Lung (tissue), 12 donors: ENCODE measurements around the gene MYOM1. TPM values are rescaled to one million over a fixed set of nuclear protein-coding genes. Genes with fewer than 3 reads are reported as not detected.

Experiments
- ATAC-seq: fragments of 200-7000 bp; cut with Tn5 transposase; one replicate; pipeline ENCODE4 v1.9.1; 2020; ENCODE audit warnings: moderate number of reproducible peaks; ENCODE audit not compliant: insufficient read depth, low FRiP score
- DNase-seq, 3 donors: peaks; one replicate each; pipeline ENCODE4 v3.0.0-alpha.2; 2013 to 2017
- H3K27ac ChIP-seq, 2 donors: one replicate each; pipeline ENCODE4 v1.5.1; 2013; ENCODE audit warnings: mild to moderate bottlenecking in 2 of 2, moderate library complexity in 2 of 2, control low read depth in 1 of 2, inconsistent platforms in 1 of 2, low read depth in 1 of 2, low read length in 1 of 2
- H3K27me3 ChIP-seq, 3 donors: one replicate each; pipeline ENCODE4 v1.5.1; 2013; ENCODE audit warnings: low read length in 2 of 3; ENCODE audit not compliant: control insufficient read depth in 3 of 3, insufficient read depth in 3 of 3
- H3K36me3 ChIP-seq, 4 donors: one replicate each; pipeline ENCODE4 v1.5.1; 2013; ENCODE audit warnings: low read length in 4 of 4, mild to moderate bottlenecking in 1 of 4, moderate library complexity in 1 of 4; ENCODE audit not compliant: control insufficient read depth in 4 of 4, insufficient read depth in 4 of 4
- H3K4me1 ChIP-seq, 5 donors: one replicate each; pipeline ENCODE4 v1.5.1; 2013; ENCODE audit warnings: low read length in 5 of 5, mild to moderate bottlenecking in 2 of 5, moderate library complexity in 1 of 5; ENCODE audit not compliant: control insufficient read depth in 5 of 5, insufficient read depth in 5 of 5
- H3K4me3 ChIP-seq: one replicate; pipeline ENCODE4 v1.5.1; 2013; ENCODE audit warnings: mild to moderate bottlenecking, control low read depth, moderate library complexity
- H3K9ac ChIP-seq, 2 donors: one replicate each; pipeline ENCODE4 v1.5.1; 2013; ENCODE audit warnings: low read length in 2 of 2, control low read depth in 1 of 2; ENCODE audit not compliant: insufficient read depth in 1 of 2
- H3K9me3 ChIP-seq, 4 donors: one replicate each; pipeline ENCODE4 v1.5.1; 2013; ENCODE audit warnings: low read length in 3 of 4, mild to moderate bottlenecking in 1 of 4, moderate library complexity in 1 of 4; ENCODE audit not compliant: control insufficient read depth in 4 of 4, insufficient read depth in 3 of 4
- WGBS, 2 donors: extraction: QIAGEN DNeasy Blood & Tissue Kit; methylation state at CpG; one replicate each; pipeline ENCODE4 v1.1.7; 2013; 5-methylcytosine and 5-hydroxymethylcytosine counted together
- polyA plus RNA-seq, 2 donors: library from polyadenylated mRNA; stranded (reverse); fragments of 200-250 nt; gene quantifications; one replicate each; pipeline ENCODE4 v1.2.1, GENCODE V29; 2013
- total RNA-seq, 2 donors: library from RNA; depleted of rRNA in 1 of 2; stranded (reverse); fragments of >200 nt in 1 of 2; gene quantifications; one replicate each; pipeline ENCODE4 v1.2.1, GENCODE V29; 2014 to 2021
- TF ChIP-seq, protein P1 (sequence below): IDR thresholded peaks from 2 replicates; pipeline ENCODE4 v1.5.1; 2012; ENCODE audit warnings: mild to moderate bottlenecking; ENCODE audit errors: control extremely low read depth, extremely low read depth
- donor health status: control.
- donor health status: control.
- donor health status: Bipolar disorder and iron deficiency.
- donor health status: healthy.
- donor health status: DM: yes; HTN: yes; CAD: no.

MYOM1 gene
- total and polyA plus RNA-seq, 4 donors, result 0.61 to 4.6 (median 1.3) TPM

DNA sequence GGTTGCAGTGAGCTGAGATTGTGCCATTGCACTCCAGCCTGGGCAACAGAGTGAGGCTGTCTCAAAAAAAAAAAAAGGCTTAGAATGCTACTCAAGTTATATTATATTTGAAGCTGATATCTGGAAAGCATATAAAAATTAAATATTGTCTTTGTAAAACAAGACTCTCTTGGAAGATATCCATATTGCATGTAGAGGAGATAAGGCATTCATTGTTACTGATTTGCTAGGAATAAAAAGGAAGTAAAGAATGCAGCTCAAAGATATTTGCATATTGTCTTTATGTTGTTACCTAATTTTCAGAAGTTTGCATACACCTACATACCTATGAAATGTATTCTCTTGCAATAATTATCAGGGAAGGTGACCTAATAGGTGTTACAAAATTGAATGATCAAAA, 79.4 kb downstream of the MYOM1 start:
- H3K27ac ChIP-seq, result peak overlapping the region in 1 of 2 donors; percentile 85
- ATAC-seq, result no peak

DNA sequence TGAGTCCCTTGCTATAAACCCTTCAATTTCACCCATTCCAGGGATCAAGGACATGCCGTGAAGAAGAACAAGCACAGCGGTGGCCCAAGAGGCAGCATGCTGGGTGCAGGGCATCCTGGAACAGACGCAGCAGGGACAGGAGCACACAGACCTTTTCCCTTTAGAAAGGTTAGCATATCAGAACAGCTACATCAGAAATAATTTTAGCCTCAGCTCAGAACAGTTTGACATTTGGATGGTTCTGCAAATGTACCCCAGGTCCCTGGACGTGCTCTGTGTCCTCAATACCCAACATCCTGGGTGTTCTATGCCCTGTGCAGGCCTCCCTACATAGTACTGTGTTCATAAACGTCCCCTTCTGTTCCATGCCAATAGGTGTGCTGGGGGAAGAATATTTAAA, 80.4 kb downstream of the MYOM1 start:
- no peaks in the 10 kb centered on the region for H3K36me3 ChIP-seq
- DNase-seq (no peak), ATAC-seq (no peak)
- no peak overlapping the region for H3K4me3 ChIP-seq
- H3K4me1 ChIP-seq, result peaks cover 0 to 12% (median 0%) of the 10 kb centered on the region in 5 donors
- TF ChIP-seq, protein P1, sequence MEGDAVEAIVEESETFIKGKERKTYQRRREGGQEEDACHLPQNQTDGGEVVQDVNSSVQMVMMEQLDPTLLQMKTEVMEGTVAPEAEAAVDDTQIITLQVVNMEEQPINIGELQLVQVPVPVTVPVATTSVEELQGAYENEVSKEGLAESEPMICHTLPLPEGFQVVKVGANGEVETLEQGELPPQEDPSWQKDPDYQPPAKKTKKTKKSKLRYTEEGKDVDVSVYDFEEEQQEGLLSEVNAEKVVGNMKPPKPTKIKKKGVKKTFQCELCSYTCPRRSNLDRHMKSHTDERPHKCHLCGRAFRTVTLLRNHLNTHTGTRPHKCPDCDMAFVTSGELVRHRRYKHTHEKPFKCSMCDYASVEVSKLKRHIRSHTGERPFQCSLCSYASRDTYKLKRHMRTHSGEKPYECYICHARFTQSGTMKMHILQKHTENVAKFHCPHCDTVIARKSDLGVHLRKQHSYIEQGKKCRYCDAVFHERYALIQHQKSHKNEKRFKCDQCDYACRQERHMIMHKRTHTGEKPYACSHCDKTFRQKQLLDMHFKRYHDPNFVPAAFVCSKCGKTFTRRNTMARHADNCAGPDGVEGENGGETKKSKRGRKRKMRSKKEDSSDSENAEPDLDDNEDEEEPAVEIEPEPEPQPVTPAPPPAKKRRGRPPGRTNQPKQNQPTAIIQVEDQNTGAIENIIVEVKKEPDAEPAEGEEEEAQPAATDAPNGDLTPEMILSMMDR, result no peak
- no peak overlapping the region for H3K9ac ChIP-seq
- WGBS, 2 donors, result 91 to 96% methylated on average over 5 of the region's 5 CpGs
- H3K27ac ChIP-seq, result peak overlapping the region in 1 of 2 donors; percentile 85
- no peaks in the 10 kb centered on the region for H3K27me3 ChIP-seq
- no peaks in the 10 kb centered on the region for H3K9me3 ChIP-seq

More for the DNA sequence above, 79.4 kb downstream of the MYOM1 start:
- Histone ChIP-seq H3K4me1 (peaks cover 0 to 12% (median 0%) of the 10 kb centered on the region in 5 donors), H3K9me3 (no peaks in the 10 kb centered on the region), H3K27me3 (no peaks in the 10 kb centered on the region), H3K9ac (no peak overlapping the region), H3K36me3 (no peaks in the 10 kb centered on the region), H3K4me3 (no peak overlapping the region)
- no peak for DNase-seq
- TF ChIP-seq, protein P1, result no peak

DNA sequence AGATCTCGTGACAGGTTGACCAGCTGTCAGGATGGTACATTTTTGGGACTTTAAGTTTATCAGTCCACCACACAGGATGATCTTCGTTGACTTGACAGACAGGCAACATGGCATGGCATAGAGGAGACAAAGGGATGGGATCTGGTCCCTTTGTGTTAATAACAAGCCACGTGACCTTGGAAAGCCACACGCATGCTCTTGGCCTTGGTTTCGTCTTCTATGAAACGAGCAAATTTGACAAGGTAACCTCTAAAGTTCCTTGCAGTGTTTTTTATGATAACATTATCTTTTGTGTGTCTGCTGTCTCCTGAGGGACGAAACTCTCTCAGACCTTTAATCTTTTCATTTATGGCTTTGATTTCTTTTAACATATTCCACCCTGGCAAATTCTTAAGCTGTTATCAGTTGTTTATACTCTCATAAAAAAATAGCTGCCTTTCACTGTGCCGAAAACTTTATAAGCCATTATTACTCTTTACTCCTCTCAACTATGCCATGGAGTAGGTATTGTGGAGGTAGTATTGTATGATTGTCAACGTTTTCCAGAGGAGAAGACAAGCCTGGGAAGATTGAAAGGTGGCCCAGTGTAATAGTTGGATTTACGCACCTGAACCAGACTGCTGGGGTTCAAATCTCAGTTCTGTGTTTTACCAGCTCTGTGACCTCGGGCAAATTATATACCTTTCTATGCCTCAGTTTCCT, 81.3 kb downstream of the MYOM1 start:
- Histone ChIP-seq H3K4me1 (peaks cover 0 to 12% (median 0%) of the 10 kb centered on the region in 5 donors), H3K9ac (no peak overlapping the region), H3K27ac (peak overlapping the region in 1 of 2 donors; percentile 78), H3K4me3 (no peak overlapping the region), H3K9me3 (no peaks in the 10 kb centered on the region), H3K27me3 (no peaks in the 10 kb centered on the region), H3K36me3 (peaks cover 0 to 5% (median 0%) of the 10 kb centered on the region in 4 donors)
- WGBS, 2 donors, result 87 to 91% methylated on average over 11 of the region's 11 CpGs
- TF ChIP-seq, protein P1, result no peak
- ATAC-seq (no peak), DNase-seq (no peak)
